ENCODE measurements around the gene AAK1.

AAK1 gene

DNA sequence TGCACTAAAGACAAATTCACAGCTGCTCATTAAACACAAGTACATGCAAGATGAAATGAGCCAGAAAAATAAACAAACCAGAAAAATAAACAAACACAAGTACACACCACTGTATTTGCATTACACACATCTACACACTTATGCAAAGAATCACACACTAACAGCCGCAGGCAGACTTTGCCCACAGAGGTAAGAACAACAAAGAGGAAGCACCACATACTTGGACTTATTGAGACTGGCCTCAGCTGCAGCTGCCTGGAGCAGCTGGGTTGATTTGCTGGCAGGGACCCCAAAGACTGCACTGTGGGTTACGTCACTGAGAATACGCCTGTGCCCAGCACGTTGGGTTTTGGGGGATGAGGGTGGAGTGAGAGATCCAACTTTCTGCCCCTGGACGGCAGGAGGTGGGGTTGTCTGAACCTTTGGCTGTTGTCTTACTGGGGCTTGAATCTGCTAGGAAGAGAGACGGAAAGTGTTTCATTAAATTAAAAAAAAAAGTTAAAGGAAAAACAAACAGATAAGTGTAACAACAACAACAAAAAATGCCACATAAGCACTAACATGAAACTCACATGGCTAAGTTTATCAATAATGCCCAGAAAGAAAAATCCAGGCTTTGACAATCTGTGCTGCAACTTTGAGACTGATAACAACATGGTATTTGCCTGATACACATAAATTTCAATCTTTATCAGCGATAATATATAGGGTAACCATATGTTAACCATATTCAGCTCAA, 134.4 kb downstream of the AAK1 start:
- H3K36me3 ChIP-seq (ENCODE audit: control insufficient read depth, low read length), result no peaks in the 10 kb centered on the region
- H3K9me3 ChIP-seq (ENCODE audit: control insufficient read depth, insufficient read depth, low read length), result no peaks in the 10 kb centered on the region
- no peak overlapping the region for H3K4me3 ChIP-seq (ENCODE audit: low read length)
- no peak for TF ChIP-seq EZH2phosphoT487 (IDR thresholded peaks at IDR 0.05; ENCODE audit: borderline replicate concordance, low read length)
- TF ChIP-seq, protein P1, sequence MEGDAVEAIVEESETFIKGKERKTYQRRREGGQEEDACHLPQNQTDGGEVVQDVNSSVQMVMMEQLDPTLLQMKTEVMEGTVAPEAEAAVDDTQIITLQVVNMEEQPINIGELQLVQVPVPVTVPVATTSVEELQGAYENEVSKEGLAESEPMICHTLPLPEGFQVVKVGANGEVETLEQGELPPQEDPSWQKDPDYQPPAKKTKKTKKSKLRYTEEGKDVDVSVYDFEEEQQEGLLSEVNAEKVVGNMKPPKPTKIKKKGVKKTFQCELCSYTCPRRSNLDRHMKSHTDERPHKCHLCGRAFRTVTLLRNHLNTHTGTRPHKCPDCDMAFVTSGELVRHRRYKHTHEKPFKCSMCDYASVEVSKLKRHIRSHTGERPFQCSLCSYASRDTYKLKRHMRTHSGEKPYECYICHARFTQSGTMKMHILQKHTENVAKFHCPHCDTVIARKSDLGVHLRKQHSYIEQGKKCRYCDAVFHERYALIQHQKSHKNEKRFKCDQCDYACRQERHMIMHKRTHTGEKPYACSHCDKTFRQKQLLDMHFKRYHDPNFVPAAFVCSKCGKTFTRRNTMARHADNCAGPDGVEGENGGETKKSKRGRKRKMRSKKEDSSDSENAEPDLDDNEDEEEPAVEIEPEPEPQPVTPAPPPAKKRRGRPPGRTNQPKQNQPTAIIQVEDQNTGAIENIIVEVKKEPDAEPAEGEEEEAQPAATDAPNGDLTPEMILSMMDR (IDR thresholded peaks at IDR 0.05; ENCODE audit: low read depth, low read length, poor library complexity, severe bottlenecking), result no peak
- H3K27ac ChIP-seq (ENCODE audit: low read depth, low read length), result no peak overlapping the region
- H3K9me2 ChIP-seq (replicated peaks; ENCODE audit: control insufficient read depth, low read length), result no peaks in the 10 kb centered on the region
- H3K4me1 ChIP-seq (ENCODE audit: control insufficient read depth, low read length), result no peaks in the 10 kb centered on the region
- H3F3A ChIP-seq (ENCODE audit: control insufficient read depth, insufficient read depth), result no peaks in the 10 kb centered on the region
- H3K4me2 ChIP-seq (ENCODE audit: low read length), result no peak overlapping the region
- no peaks in the 10 kb centered on the region for H4K20me1 ChIP-seq (ENCODE audit: control insufficient read depth, insufficient read depth, low read depth, low read length)
- no peaks in the 10 kb centered on the region for H3K27me3 ChIP-seq (ENCODE audit: control insufficient read depth, low read length)
- H3K79me2 ChIP-seq (ENCODE audit: control insufficient read depth, low read length), result no peaks in the 10 kb centered on the region

DNA sequence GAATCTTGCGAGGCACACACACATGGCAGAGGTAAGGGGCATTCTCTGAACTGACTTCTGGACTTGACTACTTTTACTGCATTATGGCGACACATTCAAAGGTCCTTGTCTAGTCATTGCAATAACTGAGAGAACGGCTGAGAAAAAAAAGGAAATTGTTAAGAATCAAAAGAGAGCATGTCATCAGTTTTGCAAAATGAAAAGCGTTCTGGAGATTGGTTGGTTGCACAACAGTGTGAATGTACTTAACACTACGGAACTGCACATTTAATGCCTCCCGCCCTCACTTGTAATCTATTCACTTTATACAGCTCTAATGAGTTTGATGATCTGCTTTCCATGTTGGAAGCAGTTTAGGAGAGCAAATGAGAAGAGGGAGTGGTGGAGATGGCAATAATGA, 137.8 kb downstream of the AAK1 start:
- Histone ChIP-seq H3K4me1 (ENCODE audit: control insufficient read depth, low read length) (no peaks in the 10 kb centered on the region), H3K27me3 (ENCODE audit: control insufficient read depth, low read length) (no peaks in the 10 kb centered on the region), H3K4me3 (ENCODE audit: low read length) (no peak overlapping the region), H3K27ac (ENCODE audit: low read depth, low read length) (no peak overlapping the region), H3K79me2 (ENCODE audit: control insufficient read depth, low read length) (no peaks in the 10 kb centered on the region), H3K4me2 (ENCODE audit: low read length) (no peak overlapping the region), H3F3A (ENCODE audit: control insufficient read depth, insufficient read depth) (no peaks in the 10 kb centered on the region), H3K9me2 (replicated peaks; ENCODE audit: control insufficient read depth, low read length) (no peaks in the 10 kb centered on the region), H3K36me3 (ENCODE audit: control insufficient read depth, low read length) (no peaks in the 10 kb centered on the region), H4K20me1 (ENCODE audit: control insufficient read depth, insufficient read depth, low read depth, low read length) (no peaks in the 10 kb centered on the region), H3K9me3 (ENCODE audit: control insufficient read depth, insufficient read depth, low read length) (no peaks in the 10 kb centered on the region)
- no peak for TF ChIP-seq EZH2phosphoT487 (IDR thresholded peaks at IDR 0.05; ENCODE audit: borderline replicate concordance, low read length)
- TF ChIP-seq, protein P1 (IDR thresholded peaks at IDR 0.05; ENCODE audit: low read depth, low read length, poor library complexity, severe bottlenecking), result no peak

DNA sequence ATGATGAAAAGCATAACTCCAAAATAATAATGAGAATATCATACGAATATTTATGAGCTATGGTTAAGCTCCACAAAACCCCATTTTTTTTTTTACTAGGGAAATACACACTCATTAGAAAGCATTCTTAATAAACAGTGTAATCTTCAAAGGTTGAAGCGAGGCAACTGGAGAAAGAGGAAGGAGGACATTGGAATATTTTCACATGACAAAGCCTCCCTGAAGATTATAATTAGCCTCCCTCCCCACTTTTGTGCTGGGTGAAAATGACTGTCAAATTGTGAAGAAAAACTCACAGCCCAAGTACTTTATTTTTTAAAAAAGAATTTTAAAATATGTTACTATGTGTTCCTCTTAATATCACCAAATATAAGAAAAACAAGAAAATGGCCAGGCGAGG, 142.2 kb downstream of the AAK1 start:
- Histone ChIP-seq H3F3A (ENCODE audit: control insufficient read depth, insufficient read depth) (no peaks in the 10 kb centered on the region), H3K79me2 (ENCODE audit: control insufficient read depth, low read length) (no peaks in the 10 kb centered on the region), H3K9me3 (ENCODE audit: control insufficient read depth, insufficient read depth, low read length) (no peaks in the 10 kb centered on the region), H3K9me2 (replicated peaks; ENCODE audit: control insufficient read depth, low read length) (no peaks in the 10 kb centered on the region), H3K4me3 (ENCODE audit: low read length) (no peak overlapping the region), H3K36me3 (ENCODE audit: control insufficient read depth, low read length) (no peaks in the 10 kb centered on the region), H3K4me2 (ENCODE audit: low read length) (no peak overlapping the region), H3K4me1 (ENCODE audit: control insufficient read depth, low read length) (peaks cover 10% of the 10 kb centered on the region), H3K27ac (ENCODE audit: low read depth, low read length) (no peak overlapping the region), H4K20me1 (ENCODE audit: control insufficient read depth, insufficient read depth, low read depth, low read length) (no peaks in the 10 kb centered on the region), H3K27me3 (ENCODE audit: control insufficient read depth, low read length) (no peaks in the 10 kb centered on the region)
- no peak for TF ChIP-seq EZH2phosphoT487 (IDR thresholded peaks at IDR 0.05; ENCODE audit: borderline replicate concordance, low read length)
- TF ChIP-seq, protein P1 (IDR thresholded peaks at IDR 0.05; ENCODE audit: low read depth, low read length, poor library complexity, severe bottlenecking), result no peak

All from DOHH2 (cell line).